T-helper 22 cell (primary cell): ENCODE results near the gene MRPL18.
"Not testable (repeated sequence)": the region's sequence is repeated elsewhere in the genome, so short reads cannot be mapped to it uniquely, and the experiment has no call there.

Experiments used
- DNase-seq: peaks from one replicate; pipeline ENCODE4 v3.0.0-alpha.2; 2020; ENCODE audit warnings: low read depth

MRPL18 gene

DNA sequence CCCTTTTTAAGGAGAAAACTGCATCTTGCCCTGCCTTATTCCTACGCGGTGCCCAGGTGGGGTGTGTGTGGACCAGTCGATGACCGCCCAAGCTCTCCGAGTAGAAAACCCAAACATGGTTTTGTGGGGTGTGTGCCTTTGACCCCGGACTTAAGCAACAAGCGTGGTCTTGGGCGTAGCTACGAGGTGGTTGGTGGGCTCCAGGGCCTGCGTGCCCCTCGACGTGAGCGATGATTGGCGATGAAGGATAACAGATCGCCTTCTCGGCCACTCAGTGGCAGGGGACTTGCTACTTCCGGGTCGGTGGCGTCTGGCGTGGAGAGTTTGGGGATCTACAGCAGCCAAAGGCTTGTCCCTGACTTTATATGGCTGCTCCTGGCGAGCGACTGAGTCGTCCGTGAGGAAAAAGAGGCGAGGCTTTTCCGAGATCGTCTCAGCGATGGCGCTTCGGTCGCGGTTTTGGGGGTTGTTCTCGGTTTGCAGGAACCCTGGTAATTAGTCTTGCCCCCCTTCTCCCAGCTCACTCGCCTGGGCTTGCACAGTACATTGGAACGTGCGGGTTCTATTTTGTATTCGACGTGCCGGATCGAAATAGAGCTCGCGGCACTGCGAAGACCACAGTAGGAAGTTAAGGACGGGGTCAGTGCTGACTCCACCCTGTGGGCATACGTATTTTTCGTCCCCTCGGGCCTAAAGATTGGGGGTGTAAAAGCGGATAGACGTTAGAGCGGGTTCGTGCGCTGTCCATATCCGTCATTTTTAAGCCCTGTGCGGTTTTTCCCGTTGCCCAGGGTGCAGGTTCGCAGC, at the start of gene MRPL18:
Gene MRPL18 (plus strand): TSS at position 319 of the 807 bp plus-strand sequence. CDS start 121 bp downstream, at position 440.
- peak; percentile 88 for DNase-seq

DNA sequence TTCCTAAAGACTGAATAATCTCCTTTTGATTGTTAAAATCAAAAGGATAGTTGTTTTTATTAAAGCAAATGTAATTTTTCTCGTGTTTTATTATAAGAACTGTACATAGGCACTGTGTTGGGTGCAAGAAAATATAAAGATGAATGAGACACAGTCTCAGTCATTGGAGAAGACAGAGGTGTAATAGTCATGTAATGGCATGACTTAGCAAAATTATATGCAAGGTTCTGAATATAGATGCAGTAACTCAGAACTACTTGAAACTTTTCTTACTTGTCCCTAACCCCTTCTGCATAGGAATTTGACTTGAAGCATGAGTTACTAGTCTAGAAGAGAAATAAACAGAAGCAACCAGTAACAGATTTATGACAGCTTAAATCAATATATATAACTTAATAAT, 48.1 kb upstream of the MRPL18 start:
- DNase-seq, result no peak

DNA sequence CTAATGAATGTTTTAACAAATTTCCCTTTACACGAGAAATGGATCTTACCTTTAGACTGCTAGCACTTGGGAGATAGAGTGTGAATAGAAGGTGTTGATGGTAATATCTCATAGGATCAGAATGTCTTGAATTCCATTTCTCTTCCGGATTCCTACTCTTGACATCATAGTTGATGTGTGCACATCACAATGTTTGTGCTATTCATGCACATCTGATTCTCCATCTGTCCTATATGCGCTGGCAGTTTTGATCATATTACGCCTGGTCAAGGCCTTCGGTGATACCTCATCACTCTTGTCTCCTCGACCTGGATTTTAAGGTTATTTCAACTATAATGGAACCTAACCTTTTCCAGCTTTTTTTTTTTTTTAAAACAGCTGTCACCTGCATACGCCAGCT, 45.2 kb upstream of the MRPL18 start:
- DNase-seq, result no peak

DNA sequence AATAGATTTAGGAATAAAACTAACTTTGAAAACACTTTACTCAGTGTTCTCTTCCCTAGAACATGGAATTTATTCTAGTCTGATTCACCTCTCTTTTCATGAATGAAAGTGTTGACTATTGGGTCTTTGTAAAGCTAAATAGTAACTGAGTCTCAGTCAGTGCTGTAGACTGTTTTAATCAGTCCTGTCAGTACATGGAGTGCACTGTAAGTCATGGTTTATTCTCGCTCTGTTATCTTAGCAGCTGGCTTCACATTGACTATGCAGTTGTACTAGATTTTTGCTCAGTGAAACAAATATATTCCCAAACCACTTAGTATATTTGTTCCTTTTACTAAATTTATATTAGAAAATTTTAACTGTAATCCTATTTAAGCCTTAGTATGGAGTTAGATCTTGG, 43.5 kb upstream of the MRPL18 start:
- DNase-seq, result no peak

DNA sequence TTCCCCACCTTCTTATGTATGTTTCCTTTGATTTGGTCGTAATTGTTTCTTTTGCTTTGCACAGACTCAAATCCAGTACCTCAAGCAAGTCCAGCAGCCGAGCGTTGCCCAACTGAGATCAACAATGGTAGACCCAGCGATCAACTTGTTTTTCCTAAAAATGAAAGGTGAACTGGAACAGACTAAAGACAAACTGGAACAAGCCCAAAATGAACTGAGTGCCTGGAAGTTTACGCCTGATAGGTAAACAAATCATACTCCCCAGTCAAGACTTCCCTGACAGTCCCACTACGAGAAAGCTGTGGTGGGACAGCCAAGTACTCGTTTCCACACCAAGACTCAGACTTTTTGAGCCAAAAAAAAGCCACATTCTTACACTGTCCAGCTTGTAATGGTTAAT, 42.1 kb upstream of the MRPL18 start:
- not testable (repeated sequence) for DNase-seq

DNA sequence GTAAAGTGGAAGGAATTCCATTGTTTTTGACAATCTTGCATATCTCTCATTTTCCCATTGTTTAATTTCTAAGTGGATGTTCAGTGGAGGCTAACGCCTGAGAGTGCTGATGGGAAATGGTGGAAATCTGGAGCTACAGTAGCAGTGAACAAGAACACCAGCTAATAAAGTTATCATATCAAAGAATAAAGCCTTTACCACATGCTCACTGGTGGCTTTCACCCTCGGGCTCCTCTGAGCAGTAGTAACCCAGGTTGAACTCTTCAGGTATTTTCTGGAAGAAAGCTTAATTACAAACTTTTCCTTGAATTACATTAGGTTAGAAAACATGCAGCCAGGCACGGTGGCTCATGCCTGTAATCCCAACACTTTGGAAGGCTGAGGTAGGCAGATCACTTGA, 38.8 kb upstream of the MRPL18 start:
- DNase-seq, result no peak

DNA sequence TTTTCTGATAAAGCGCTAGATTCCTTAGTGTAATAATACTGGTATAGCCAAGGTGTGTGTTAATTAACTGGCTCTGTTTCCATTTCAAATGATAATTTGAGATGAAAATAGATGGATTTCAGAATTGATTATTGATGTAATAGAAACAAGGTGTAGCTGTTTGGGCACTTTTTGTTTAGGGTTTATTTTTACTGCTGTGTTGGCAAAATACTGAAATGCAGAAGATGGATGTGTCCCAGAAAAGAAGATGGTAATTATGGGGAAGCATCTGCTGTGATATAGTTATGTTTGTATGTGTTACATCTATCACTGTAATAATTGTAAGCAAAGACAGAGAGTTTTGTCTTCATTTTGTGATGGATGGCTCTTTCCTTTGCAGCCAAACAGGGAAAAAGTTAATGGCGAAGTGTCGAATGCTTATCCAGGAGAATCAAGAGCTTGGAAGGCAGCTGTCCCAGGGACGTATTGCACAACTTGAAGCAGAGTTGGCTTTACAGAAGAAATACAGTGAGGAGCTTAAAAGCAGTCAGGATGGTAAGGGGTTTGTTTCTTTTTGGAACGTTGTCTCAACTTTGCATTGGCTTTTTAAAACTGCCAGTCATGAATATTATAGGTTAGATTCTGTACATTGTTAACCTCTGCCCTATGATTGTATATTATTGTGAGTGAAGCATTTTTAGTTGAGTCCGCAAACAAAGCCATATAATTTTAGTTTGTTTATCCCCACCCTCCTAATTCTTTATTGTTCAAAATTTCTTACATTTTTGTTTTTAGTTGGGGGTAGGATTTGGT, 37.0 kb upstream of the MRPL18 start:
- no peak for DNase-seq

DNA sequence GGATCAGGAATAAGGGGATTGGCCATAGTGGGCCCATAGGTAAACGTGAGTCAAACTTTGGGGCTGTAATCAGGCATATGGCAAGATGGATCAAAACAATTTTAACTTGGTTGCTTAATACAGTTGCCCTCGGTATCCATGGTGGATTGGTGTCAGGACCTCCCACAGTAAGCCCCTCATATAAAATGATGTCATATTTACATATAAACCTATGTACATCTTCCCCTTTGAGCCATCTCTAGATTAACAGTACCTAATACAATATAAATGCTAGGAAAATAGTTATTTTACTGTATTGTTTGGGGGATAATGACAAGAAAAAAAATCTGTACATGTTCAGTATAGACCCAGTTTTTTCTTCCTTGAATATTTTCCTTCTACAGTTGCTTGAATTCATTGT, 35.9 kb upstream of the MRPL18 start:
- DNase-seq, result no peak

DNA sequence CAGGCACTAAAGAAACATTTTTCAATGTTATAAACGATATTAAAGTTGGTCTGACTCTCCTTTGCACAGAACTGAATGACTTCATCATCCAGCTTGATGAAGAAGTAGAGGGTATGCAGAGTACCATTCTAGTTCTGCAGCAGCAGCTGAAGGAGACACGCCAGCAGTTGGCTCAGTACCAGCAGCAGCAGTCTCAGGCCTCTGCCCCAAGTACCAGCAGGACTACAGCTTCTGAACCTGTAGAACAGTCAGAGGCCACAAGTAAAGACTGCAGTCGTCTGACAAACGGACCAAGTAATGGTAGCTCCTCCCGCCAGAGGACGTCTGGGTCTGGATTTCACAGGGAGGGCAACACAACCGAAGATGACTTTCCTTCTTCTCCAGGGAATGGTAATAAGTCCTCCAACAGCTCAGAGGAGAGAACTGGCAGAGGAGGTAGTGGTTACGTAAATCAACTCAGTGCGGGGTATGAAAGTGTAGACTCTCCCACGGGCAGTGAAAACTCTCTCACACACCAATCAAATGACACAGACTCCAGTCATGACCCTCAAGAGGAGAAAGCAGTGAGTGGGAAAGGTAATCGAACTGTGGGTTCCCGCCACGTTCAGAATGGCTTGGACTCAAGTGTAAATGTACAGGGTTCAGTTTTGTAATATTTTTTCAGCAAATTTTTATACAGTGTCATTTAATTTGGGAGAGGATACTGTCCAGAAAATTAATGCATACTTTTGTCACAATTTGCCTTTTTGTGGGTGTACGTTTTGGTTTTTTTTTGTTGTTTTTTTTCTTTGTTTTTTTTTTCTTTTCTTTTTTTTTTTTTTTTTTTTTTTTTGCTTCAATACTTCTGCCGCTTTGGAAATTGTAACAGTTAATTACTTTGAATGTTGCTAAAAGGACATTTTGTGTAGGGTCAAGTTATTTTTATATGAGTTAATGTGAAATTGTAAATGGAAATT, 35.0 kb upstream of the MRPL18 start:
- DNase-seq, result no peak

DNA sequence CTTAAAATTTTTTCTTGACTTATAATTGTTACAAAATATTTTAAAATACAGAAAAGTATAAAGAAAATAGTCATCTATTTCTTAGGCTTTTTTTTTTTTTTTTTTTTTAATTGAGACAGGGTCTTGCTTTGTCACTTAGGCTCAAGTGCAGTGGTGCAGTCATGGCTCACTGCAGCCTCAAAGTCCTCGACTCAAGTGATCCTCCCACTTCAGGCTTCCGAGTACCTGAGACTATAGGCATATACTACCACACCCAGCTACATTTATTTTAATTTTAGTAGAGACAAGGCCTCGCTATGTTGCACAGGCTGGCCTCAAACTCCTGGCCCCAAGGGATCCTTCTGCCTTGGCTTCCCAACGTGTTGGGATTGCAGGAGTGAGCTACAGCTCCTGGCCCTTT, 33.8 kb upstream of the MRPL18 start:
- no peak for DNase-seq

DNA sequence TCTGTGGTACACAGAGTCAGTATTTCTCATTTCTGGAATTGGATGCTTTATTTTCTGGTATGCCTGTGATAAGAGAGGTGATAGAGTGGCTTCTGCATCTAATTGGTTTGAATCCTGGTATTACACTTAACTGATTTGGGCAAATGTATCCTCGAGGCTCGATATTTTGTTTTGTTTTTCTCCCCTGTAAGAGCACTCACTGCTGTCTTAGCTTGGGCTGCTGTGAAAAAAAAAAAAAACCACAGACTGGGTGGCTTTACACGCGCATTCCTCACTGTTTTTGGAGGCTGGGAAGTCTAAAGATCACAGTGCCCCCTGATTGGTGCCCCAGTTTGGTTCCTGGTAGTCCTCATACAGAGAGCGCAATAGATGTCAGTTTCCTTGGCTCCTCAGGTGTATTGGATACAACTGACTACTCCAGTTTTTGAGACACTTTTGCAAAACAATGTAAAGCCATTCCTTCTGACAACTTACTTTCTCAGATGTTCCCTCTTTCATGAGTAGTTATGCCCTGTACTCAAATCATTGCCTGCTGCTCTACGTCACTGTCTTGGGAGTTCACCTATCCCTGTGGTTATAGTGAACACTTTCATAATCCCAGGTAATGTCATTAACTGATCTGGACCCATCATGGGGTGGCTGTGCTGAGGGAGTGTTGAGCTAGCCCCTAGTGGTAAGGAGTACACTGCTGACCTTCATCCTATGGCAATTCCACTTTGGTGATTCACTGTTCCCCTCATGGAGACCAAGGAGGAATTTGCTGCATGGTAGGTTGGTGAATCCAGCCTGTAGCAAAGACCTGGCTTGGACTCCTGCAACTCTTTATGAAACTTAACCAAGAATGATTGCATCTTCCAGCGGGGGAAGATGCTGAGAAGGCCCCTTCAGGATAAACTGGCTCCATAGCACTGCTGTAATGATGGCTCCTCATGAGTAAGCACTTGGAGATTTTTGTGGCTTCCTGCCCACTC, 32.0 kb upstream of the MRPL18 start:
- DNase-seq, result no peak

DNA sequence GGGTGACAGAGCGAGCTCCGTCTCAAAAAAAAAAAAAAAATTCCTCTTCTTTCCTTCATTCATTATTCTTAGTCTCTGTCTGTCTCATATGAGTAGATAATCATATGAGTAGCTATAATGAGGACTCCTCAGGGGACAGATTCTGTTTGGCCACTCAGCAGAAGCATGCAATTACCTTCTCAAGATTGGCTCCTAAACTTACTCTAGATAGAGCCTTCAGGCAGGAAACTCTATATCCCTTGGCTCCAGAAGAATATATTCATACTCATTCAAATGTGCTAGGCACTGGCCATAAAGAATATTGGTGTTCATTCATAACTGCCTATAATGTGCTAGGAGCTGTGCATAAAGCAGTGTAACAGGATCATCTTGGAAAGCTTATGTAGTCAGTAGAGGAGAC, 30.6 kb upstream of the MRPL18 start:
- no peak for DNase-seq

DNA sequence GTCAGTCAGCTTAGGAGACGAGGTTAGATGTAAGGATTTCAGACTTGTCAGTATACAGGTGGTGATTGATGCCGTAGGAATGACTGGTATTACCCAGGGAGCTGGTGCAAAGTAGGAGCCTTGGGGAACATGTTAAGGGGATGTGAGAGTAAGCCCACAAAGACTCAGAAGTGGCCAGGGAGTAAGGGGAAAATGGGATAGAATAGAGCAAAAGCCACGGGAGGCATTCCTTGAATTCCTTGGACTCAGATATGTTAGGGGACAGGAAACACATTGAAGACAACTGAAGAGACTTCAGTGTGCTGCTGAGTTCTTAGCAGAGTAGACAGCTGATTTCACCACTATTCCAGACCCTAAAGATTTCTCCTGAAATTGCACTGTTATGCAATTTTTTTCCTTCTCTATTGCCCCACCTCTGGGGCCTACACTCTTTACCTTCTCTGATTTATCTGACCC, 29.6 kb upstream of the MRPL18 start:
- no peak for DNase-seq

DNA sequence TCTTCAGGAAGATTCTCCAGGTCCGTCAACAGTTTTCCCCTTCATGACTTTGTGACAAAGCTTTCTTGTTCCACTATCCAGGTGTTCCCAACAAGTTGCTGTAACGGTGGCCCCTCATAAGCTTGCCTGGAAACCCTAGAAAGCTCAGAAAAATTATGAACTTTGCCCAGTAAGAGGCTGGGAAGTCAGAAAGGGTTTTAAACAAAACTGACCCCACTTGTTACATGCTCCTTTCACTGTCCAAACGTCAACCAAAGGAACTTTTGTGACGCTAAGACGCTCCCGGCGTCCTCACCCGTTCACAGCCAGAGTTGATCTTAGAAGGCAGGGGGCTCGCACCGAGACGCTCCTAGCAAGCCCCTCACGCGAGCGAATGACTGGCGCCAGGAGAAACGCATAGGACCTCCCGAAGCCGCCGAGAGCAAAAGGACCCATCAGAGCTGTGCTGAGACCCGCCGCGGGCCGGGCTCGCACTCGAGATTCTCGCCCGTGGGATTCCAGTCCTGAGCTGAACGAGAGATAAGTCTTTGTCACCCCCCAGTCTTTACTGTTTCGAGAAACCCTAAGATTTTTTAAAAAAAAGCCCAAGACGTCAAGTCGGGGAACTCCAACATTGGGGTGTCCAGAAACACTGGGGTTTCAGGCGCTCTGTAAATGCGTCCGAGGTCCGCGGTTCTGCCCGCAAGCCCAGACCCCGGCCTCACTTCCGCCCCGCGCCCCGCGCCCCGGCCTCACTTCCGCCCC, 29.0 kb upstream of the MRPL18 start:
- no peak for DNase-seq

DNA sequence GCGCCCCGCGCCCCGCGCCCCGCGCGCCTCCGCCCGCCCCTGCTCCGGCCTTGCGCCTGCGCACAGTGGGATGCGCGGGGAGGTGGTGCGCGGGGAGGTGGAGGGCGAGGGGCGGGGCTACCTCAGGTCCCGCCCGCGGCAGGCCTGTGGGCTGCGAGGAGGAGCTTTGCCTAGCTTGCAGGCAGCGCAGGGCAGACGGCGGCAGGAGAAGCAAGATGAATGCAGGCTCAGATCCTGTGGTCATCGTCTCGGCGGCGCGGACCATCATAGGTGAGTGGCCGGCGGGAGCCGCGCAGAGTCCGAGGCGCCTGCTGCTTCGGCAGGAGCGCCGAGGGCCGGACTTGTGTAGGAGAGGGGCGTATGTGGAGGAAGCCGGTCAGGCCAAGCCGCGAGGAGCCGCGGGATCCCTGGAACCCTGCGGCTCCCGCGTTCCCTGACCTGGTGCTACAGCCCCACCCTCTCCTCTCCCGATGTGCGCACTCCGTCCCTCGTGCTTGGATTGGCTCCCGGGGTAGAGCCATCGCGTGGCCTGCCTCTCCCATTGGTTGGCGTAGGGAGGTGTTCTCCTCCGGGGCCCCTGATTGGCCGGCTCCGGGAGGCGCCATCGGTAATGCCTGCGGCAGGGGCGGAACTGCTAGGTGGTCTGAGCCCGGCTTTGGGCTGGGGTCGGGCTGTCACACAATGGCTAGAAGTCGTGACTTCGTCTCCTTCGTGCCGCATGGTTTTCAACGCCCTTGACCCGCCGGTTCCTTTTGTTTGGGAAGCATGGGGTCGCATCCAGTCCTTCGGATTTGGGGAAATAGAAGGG, 28.2 kb upstream of the MRPL18 start, which contains the start of gene ACAT2:
Gene ACAT2 (plus strand): TSS at position 173 of the 808 bp plus-strand sequence. CDS start 43 bp downstream, at position 216.
- DNase-seq, result peak; percentile 91

DNA sequence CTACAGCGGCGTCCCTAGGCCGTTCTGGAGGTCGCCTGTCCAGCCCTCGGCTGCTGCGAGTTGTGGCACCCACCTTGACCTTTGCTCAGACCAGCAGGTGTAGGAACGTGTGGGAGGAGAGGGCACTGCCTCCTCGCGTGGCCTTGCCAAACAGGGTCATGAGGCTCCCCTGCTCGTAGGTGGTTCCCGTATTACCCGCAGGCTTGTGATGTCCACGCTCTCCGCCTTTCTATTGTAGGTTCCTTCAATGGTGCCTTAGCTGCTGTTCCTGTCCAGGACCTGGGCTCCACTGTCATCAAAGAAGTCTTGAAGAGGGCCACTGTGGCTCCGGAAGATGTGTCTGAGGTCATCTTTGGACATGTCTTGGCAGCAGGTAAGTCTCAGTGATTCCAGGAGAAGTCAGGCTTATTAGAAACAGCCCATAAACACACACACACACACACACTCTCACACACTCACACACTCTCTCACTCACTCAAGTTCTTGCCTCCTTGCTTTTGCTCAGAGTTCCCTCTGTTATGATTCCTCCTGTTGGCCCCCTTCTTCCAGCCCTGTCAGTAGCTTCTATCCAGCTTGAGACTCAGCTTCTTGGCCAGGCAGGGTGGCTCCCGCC, 27.5 kb upstream of the MRPL18 start:
- peak; percentile 14 for DNase-seq

DNA sequence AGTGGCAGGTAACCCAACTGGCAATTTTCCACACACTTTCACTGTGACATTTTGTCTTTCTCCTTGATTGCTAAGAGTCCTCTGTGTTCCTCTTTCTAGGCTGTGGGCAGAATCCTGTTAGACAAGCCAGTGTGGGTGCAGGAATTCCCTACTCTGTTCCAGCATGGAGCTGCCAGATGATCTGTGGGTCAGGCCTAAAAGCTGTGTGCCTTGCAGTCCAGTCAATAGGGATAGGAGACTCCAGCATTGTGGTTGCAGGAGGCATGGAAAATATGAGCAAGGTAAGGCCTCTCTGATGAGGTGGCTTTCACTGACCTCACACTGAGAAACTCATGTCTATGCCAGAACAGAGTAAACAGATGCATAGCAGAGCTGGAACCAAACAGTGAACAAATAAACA, 23.4 kb upstream of the MRPL18 start:
- DNase-seq, result no peak

DNA sequence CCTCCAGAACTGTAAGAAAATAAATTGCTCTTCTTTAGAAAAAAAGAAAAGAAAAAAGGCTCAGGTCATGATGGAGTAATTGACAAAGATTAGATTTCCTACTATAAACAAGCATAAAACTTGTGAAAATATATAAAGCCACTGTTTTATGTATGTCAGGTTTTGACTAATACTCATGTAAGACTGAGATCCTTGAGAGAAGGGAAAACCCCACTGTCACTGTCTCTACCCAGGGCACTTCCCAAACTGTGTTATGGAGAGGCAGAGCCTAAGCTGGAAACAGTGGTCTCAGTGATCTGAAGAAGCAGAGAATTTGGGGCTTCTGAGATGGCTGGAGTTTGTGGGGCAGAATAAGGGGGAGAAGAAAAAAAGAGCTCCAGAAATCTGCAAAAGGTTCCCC, 20.8 kb upstream of the MRPL18 start:
- DNase-seq, result no peak

DNA sequence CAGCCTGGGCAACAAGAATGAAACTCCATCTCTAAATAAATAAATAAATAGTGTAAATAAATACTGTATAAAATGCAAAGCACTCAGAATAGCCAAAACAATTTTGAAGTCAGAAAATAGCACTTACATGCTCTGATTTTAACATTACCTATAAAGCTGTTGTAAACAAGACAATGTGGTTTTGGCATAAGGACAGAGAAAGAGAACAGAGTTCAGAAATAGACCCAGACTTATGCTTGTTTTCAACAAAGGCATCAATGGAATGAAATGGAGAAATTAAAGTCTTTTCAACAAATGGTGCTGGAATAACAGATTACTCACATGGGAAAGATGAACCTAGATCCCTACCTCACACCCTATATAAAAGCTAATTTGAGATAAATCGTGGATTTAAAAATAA, 18.1 kb upstream of the MRPL18 start:
- no peak for DNase-seq
